GM23338 (cell line): ENCODE measurements around the gene DESI2. TPM values are rescaled to one million over a fixed set of nuclear protein-coding genes. Genes with fewer than 3 reads are reported as not detected.

Experiments
- ATAC-seq: fragments of 200-7000 bp; cut with Tn5 transposase; 3 replicates; pipeline ENCODE4 v1.9.1; 2020
- DNase-seq: peaks from one replicate; pipeline ENCODE4 v3.0.0-alpha.2; 2015; ENCODE audit warnings: low spot score
- H2AFZ ChIP-seq: fragments of 200-600 bp; sonication (generic); 2 replicates; pipeline ENCODE4 v1.8.0; 2016; ENCODE audit warnings: antibody characterized with exemption, mild to moderate bottlenecking, moderate library complexity
- H3F3A ChIP-seq: fragments of 200-600 bp; sonication (generic); replicated peaks from 2 replicates; pipeline ENCODE4 v1.8.0; 2017; ENCODE audit warnings: antibody characterized with exemption, mixed run types, low read depth
- H3K27ac ChIP-seq: fragments of 200-600 bp; sonication (generic); 2 replicates; pipeline ENCODE4 v1.6.1; 2016; ENCODE audit warnings: low read depth
- H3K27me3 ChIP-seq: fragments of 200-600 bp; sonication (generic); 2 replicates; pipeline ENCODE4 v1.8.0; 2016; ENCODE audit warnings: mild to moderate bottlenecking, mixed run types, moderate library complexity; ENCODE audit not compliant: insufficient read depth
- H3K36me3 ChIP-seq: fragments of 200-600 bp; sonication (generic); 2 replicates; pipeline ENCODE4 v1.8.0; 2016; ENCODE audit warnings: mild to moderate bottlenecking; ENCODE audit not compliant: insufficient read depth
- H3K4me1 ChIP-seq: fragments of 200-600 bp; sonication (generic); 2 replicates; pipeline ENCODE4 v1.8.0; 2016; ENCODE audit warnings: mild to moderate bottlenecking, moderate library complexity; ENCODE audit not compliant: insufficient read depth
- H3K4me2 ChIP-seq: fragments of 200-600 bp; sonication (generic); 2 replicates; pipeline ENCODE4 v1.7.1; 2017; ENCODE audit warnings: mixed run types
- H3K4me3 ChIP-seq: fragments of 200-600 bp; sonication (generic); 2 replicates; pipeline ENCODE4 v1.6.1; 2016; ENCODE audit warnings: mixed run types
- H3K79me2 ChIP-seq: fragments of 200-600 bp; sonication (generic); replicated peaks from 2 replicates; pipeline ENCODE4 v1.8.0; 2017; ENCODE audit warnings: mild to moderate bottlenecking; ENCODE audit not compliant: insufficient read depth
- H3K9me2 ChIP-seq: fragments of 200-600 bp; sonication (generic); 2 replicates; pipeline ENCODE4 v1.8.0; 2017; ENCODE audit not compliant: insufficient read depth
- H4K20me1 ChIP-seq: fragments of 200-600 bp; sonication (generic); replicated peaks from 2 replicates; pipeline ENCODE4 v1.8.0; 2017; ENCODE audit warnings: mild to moderate bottlenecking; ENCODE audit not compliant: insufficient read depth
- H3K27ac Mint-ChIP-seq: 2 replicates; pipeline ENCODE4 v1.8.0; 2020; ENCODE audit warnings: inconsistent platforms, mild to moderate bottlenecking, moderate library complexity, mixed read lengths
- H3K27me3 Mint-ChIP-seq: 3 replicates; pipeline ENCODE4 v1.8.0; 2022; ENCODE audit warnings: low read depth, mild to moderate bottlenecking, moderate library complexity, mixed read lengths, inconsistent platforms; ENCODE audit not compliant: insufficient read depth, poor library complexity
- H3K36me3 Mint-ChIP-seq: 3 replicates; pipeline ENCODE4 v1.8.0; 2021; ENCODE audit warnings: low read depth, mild to moderate bottlenecking, inconsistent platforms, moderate library complexity, mixed read lengths
- H3K4me1 Mint-ChIP-seq: 3 replicates; pipeline ENCODE4 v1.8.0; 2020; ENCODE audit warnings: mild to moderate bottlenecking, inconsistent platforms, mixed read lengths
- H3K4me3 Mint-ChIP-seq: 3 replicates; pipeline ENCODE4 v1.8.0; 2021; ENCODE audit warnings: moderate library complexity, mild to moderate bottlenecking, inconsistent platforms, mixed read lengths
- H3K9me3 Mint-ChIP-seq: 3 replicates; pipeline ENCODE4 v1.8.0; 2020; ENCODE audit warnings: moderate library complexity, mild to moderate bottlenecking, inconsistent platforms, mixed read lengths
- CREB1 ChIP-seq: fragments of 250-450 bp; sonication (Bioruptor Pico); IDR thresholded peaks from 2 replicates; pipeline ENCODE4 v1.5.0; 2020; ENCODE audit warnings: low read depth, mild to moderate bottlenecking, moderate library complexity
- CTCF ChIP-seq, 2 experiments: fragments of 200-600 bp in 1 of 2; sonication (generic) in 1 of 2; conservative IDR thresholded peaks; 2 replicates each; pipeline versions ENCODE4 v1.5.1 to v1.6.1; 2016 to 2017; ENCODE audit warnings: antibody characterized with exemption in 2 of 2, low read depth in 2 of 2, mild to moderate bottlenecking in 2 of 2, moderate library complexity in 1 of 2
- EZH2phosphoT487 ChIP-seq: fragments of 200-600 bp; sonication (generic); IDR thresholded peaks from one replicate; pipeline ENCODE4 v1.8.1; 2018; ENCODE audit warnings: antibody characterized with exemption; ENCODE audit not compliant: unreplicated experiment
- JUNB ChIP-seq: IDR thresholded peaks from one replicate; pipeline ENCODE4 v1.6.1; 2016; ENCODE audit warnings: antibody characterized with exemption; ENCODE audit not compliant: unreplicated experiment
- NANOG ChIP-seq: IDR thresholded peaks from 2 replicates; pipeline ENCODE4 v1.6.1; 2016; ENCODE audit warnings: antibody characterized with exemption, borderline replicate concordance
- POLR2AphosphoS5 ChIP-seq: IDR thresholded peaks from 2 replicates; pipeline ENCODE4 v1.6.1; 2016; ENCODE audit warnings: antibody characterized with exemption, low read depth
- REST ChIP-seq: IDR thresholded peaks from one replicate; pipeline ENCODE4 v1.6.1; 2018; ENCODE audit warnings: antibody characterized with exemption; ENCODE audit not compliant: unreplicated experiment
- ZNF114 ChIP-seq: fragments of 250-450 bp; sonication (Bioruptor Pico); IDR thresholded peaks from 2 replicates; pipeline ENCODE4 v1.5.0; 2020; ENCODE audit warnings: mild to moderate bottlenecking, moderate library complexity
- ZNF462 ChIP-seq: fragments of 250-450 bp; sonication (Bioruptor Pico); IDR thresholded peaks from 2 replicates; pipeline ENCODE4 v1.5.0; 2020; ENCODE audit warnings: mild to moderate bottlenecking, moderate library complexity
- polyA plus RNA-seq: library from polyadenylated mRNA; unstranded; fragments of >200 nt; fragmentation: Nextera tagmentation; extraction: Ambion mirVana; gene quantifications from 2 replicates; pipeline ENCODE4 v1.2.1, GENCODE V29; 2016
- total RNA-seq: library from RNA; depleted of rRNA; stranded (reverse); fragments of >200 nt; shearing (Covaris generic); gene quantifications from 2 replicates; pipeline ENCODE4 v1.2.3, GENCODE V29; 2014

DESI2 gene
- total and polyA plus RNA-seq, 2 experiments from 2014 or later, result 145 TPM

DNA sequence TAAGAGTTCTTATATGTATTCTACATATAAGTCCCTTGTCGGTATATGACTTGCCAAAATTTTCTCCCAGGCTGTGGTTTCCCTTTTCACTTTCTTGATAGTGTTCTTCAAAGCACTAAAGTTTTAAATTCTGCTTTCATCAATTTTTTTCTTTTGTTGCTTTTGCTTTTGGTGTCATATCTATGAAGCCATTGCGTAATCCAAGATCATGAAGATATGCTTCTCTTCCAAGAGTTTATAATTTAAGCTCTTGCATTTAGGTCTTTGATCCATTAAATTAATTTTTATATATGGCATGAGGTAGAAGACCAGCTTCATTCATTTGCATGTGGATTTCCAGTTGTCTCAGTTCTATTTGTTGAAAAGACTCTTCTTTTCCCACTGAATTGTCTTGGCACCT is 22.2 kb downstream of the DESI2 start:
- no peaks in the 10 kb centered on the region; the same call in 2 of the 3 replicates for H3K4me1 Mint-ChIP-seq
- DNase-seq (no peak), ATAC-seq (no peak)
- TF ChIP-seq CTCF (conservative IDR thresholded peaks at IDR 0.05; ENCODE audit: low read depth in 2 of 2), result no peak
- H3K36me3 Mint-ChIP-seq, result peaks cover 28% of the 10 kb centered on the region; the same call in 2 of the 3 replicates
- Histone ChIP-seq H3F3A (no peaks in the 10 kb centered on the region), H3K79me2 (peaks cover 100% of the 10 kb centered on the region), H3K36me3 (no peaks in the 10 kb centered on the region), H3K9me2 (no peaks in the 10 kb centered on the region), H3K27me3 (no peaks in the 10 kb centered on the region), H3K27ac (no peak overlapping the region), H3K4me1 (no peaks in the 10 kb centered on the region), H2AFZ (no peak overlapping the region), H4K20me1 (peaks cover 19% of the 10 kb centered on the region), H3K4me3 (no peak overlapping the region), H3K4me2 (no peak overlapping the region)
- no peaks in the 10 kb centered on the region for H3K9me3 Mint-ChIP-seq
- H3K4me3 Mint-ChIP-seq, result no peak overlapping the region
- H3K27me3 Mint-ChIP-seq, result peaks cover 6% of the 10 kb centered on the region
- no peak overlapping the region for H3K27ac Mint-ChIP-seq

DNA sequence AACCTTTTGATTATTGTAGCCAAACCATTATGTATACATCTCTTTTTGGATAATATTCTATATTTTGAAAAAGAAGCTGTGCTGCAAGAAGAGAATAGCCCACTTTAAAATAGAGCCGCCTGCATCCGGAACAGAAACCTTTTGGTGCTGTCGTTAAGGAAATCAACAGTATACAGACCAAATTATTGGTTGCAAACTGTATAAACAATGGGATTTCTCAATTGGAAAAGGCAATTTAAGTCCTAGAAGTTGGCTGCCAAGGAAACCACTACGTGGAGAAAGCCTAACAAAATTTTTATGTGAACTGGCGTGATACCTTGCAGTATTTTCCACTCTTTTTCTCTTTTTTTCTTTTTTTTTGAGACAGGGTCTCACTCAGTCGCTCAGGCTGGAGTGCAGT is 25.8 kb downstream of the DESI2 start:
- Mint-ChIP-seq H3K27ac (peak overlapping the region; percentile 48; the same call in 1 of the 2 replicates), H3K4me3 (no peak overlapping the region), H3K9me3 (no peaks in the 10 kb centered on the region; the same call in 2 of the 3 replicates), H3K27me3 (peaks cover 10% of the 10 kb centered on the region), H3K4me1 (peaks cover 12% of the 10 kb centered on the region), H3K36me3 (peaks cover 40% of the 10 kb centered on the region)
- ATAC-seq, result no peak
- H3K79me2 ChIP-seq, result peaks cover 98% of the 10 kb centered on the region
- no peaks in the 10 kb centered on the region for H3K27me3 ChIP-seq
- no peaks in the 10 kb centered on the region for H3F3A ChIP-seq
- no peak overlapping the region; the same call in 1 of the 2 replicates for H3K27ac ChIP-seq
- no peak overlapping the region for H3K4me3 ChIP-seq
- H2AFZ ChIP-seq, result no peak overlapping the region
- H3K36me3 ChIP-seq, result peaks cover 9% of the 10 kb centered on the region; the same call in 1 of the 2 replicates
- DNase-seq, result no peak
- H3K4me2 ChIP-seq, result no peak overlapping the region
- H3K9me2 ChIP-seq, result no peaks in the 10 kb centered on the region
- no peaks in the 10 kb centered on the region for H3K4me1 ChIP-seq
- peaks cover 17% of the 10 kb centered on the region for H4K20me1 ChIP-seq
- TF ChIP-seq ZNF114 (no peak), JUNB (no peak), REST (no peak), ZNF462 (CRISPR knock-in tag) (no peak), CREB1 (CRISPR knock-in tag) (no peak), NANOG (no peak), EZH2phosphoT487 (no peak), POLR2AphosphoS5 (no peak)
